Stomach (tissue), 9 donors: Measurements from ENCODE around the gene NUMA1. TPM values are rescaled to one million over a fixed set of nuclear protein-coding genes. Genes with fewer than 3 reads are reported as not detected.

Experiments used
- DNase-seq, 2 donors: peaks; one replicate each; pipeline versions ENCODE4 v3.0.0 to v3.0.0-alpha.2; 2013 to 2019
- H3K27ac ChIP-seq, 5 donors: fragments of 200-600 bp in 4 of 5; sonication (generic) in 4 of 5; one replicate each; pipeline ENCODE4 v1.5.1; 2013 to 2019; ENCODE audit warnings: mild to moderate bottlenecking in 1 of 5, moderate library complexity in 1 of 5
- H3K27me3 ChIP-seq, 3 donors: fragments of 200-600 bp; sonication (generic); one replicate each; pipeline ENCODE4 v1.5.1; 2017 to 2019; ENCODE audit warnings: mixed run types in 1 of 3
- H3K36me3 ChIP-seq, 4 donors: fragments of 200-600 bp; sonication (generic); 1 replicate in 3 of 4; 2 replicates in 1 of 4; pipeline ENCODE4 v1.5.1; 2016 to 2019
- H3K4me1 ChIP-seq, 4 donors: fragments of 200-600 bp; sonication (generic); one replicate each; pipeline ENCODE4 v1.5.1; 2016 to 2019
- H3K4me3 ChIP-seq, 4 donors: fragments of 200-600 bp; sonication (generic) in 3 of 4; one replicate each; pipeline ENCODE4 v1.5.1; 2016 to 2019; ENCODE audit warnings: mild to moderate bottlenecking in 1 of 4
- H3K9me3 ChIP-seq, 4 donors: fragments of 200-600 bp; sonication (generic); one replicate each; pipeline ENCODE4 v1.5.1; 2016 to 2019
- EP300 ChIP-seq: sonication (generic); formaldehyde crosslinking; IDR thresholded peaks from one replicate; pipeline ENCODE4 v1.6.1; 2017; ENCODE audit warnings: antibody characterized with exemption
- POLR2A ChIP-seq, 4 donors: fragments of 450-650 bp; IDR thresholded peaks; one replicate each; pipeline ENCODE4 v1.6.1; 2016; ENCODE audit warnings: antibody characterized with exemption in 4 of 4, control low read depth in 2 of 4, mild to moderate bottlenecking in 1 of 4, moderate library complexity in 1 of 4
- POLR2AphosphoS5 ChIP-seq, 3 donors: sonication (generic); formaldehyde crosslinking; IDR thresholded peaks; one replicate each; pipeline ENCODE4 v1.6.1; 2016; ENCODE audit warnings: antibody characterized with exemption in 3 of 3
- WGBS, 5 donors: extraction: QIAGEN DNeasy Blood & Tissue Kit in 3 of 5; methylation state at CpG; one replicate each; pipeline versions ENCODE4 v1.1.5 to v1.1.7; 2013 to 2018; 5-methylcytosine and 5-hydroxymethylcytosine counted together
- intact Hi-C: fragments of 100-400 bp; cut with DNase I; formaldehyde crosslinking; loops from one replicate; pipeline ENCODE4 v1.15.1; 2023; ENCODE audit warnings: low total_unique reads
- polyA plus RNA-seq, 3 donors: library from polyadenylated mRNA; stranded (reverse); fragments of 200-250 nt; gene quantifications; one replicate each; pipeline ENCODE4 v1.2.3, GENCODE V29; 2013
- total RNA-seq, 5 donors: library from RNA; depleted of rRNA; stranded (reverse); fragments of >200 nt; gene quantifications; one replicate each; pipeline versions ENCODE4 v1.1.0 to v1.2.3, GENCODE V29; 2014 to 2016
- TF ChIP-seq, protein P1 (sequence below), 7 experiments: fragments of 450-650 bp in 4 of 7; fragments of 200-600 bp in 3 of 7; sonication (generic) in 3 of 7; IDR thresholded peaks; one replicate each; pipeline ENCODE4 v1.5.1; 2016 to 2019; ENCODE audit warnings: antibody characterized with exemption in 7 of 7, control low read depth in 2 of 7, mild to moderate bottlenecking in 1 of 7
- donor health status: healthy with polysubstance abuse.
- donor health status: Bipolar disorder and iron deficiency.
- donor health status: healthy.

NUMA1 gene
- total and polyA plus RNA-seq, 8 donors: 84.2 to 619 (median 182) TPM

GRCh38 chr11:71987521-71987920 is 92.8 kb downstream of the NUMA1 start:
- no peaks in the 10 kb centered on the region for H3K27me3 ChIP-seq
- peak overlapping the region in 2 of 5 donors; percentile 46 to 59 for H3K27ac ChIP-seq
- 33 to 43% (median 40%) methylated on average over 2 of the region's 2 CpGs for WGBS, 5 donors
- H3K36me3 ChIP-seq: peaks cover 11 to 60% (median 51%) of the 10 kb centered on the region in 4 donors
- H3K4me3 ChIP-seq: no peak overlapping the region
- intact Hi-C loops: no loop called here
- H3K4me1 ChIP-seq: peaks cover 0 to 18% (median 6%) of the 10 kb centered on the region in 4 donors
- peak in 1 of 2 donors; percentile 19 for DNase-seq
- H3K9me3 ChIP-seq: no peaks in the 10 kb centered on the region
- TF ChIP-seq POLR2A (IDR thresholded peaks at IDR 0.05) (no peak), POLR2AphosphoS5 (IDR thresholded peaks at IDR 0.05) (no peak), EP300 (no peak)
- TF ChIP-seq, protein P1, sequence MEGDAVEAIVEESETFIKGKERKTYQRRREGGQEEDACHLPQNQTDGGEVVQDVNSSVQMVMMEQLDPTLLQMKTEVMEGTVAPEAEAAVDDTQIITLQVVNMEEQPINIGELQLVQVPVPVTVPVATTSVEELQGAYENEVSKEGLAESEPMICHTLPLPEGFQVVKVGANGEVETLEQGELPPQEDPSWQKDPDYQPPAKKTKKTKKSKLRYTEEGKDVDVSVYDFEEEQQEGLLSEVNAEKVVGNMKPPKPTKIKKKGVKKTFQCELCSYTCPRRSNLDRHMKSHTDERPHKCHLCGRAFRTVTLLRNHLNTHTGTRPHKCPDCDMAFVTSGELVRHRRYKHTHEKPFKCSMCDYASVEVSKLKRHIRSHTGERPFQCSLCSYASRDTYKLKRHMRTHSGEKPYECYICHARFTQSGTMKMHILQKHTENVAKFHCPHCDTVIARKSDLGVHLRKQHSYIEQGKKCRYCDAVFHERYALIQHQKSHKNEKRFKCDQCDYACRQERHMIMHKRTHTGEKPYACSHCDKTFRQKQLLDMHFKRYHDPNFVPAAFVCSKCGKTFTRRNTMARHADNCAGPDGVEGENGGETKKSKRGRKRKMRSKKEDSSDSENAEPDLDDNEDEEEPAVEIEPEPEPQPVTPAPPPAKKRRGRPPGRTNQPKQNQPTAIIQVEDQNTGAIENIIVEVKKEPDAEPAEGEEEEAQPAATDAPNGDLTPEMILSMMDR (IDR thresholded peaks at IDR 0.05): no peak

GRCh38 chr11:71986131-71986530 is 94.2 kb downstream of the NUMA1 start:
- peaks cover 0 to 18% (median 6%) of the 10 kb centered on the region in 4 donors for H3K4me1 ChIP-seq
- H3K4me3 ChIP-seq: no peak overlapping the region
- intact Hi-C loops: no loop called here
- TF ChIP-seq POLR2AphosphoS5 (IDR thresholded peaks at IDR 0.05) (no peak), EP300 (no peak), POLR2A (IDR thresholded peaks at IDR 0.05) (no peak)
- TF ChIP-seq, protein P1 (IDR thresholded peaks at IDR 0.05): no peak
- WGBS, 5 donors: 85 to 88% (median 87%) methylated on average over 2 of the region's 2 CpGs
- peaks cover 11 to 50% (median 47%) of the 10 kb centered on the region in 4 donors for H3K36me3 ChIP-seq
- no peak for DNase-seq
- no peaks in the 10 kb centered on the region for H3K27me3 ChIP-seq
- H3K27ac ChIP-seq: peak overlapping the region in 1 of 5 donors; percentile 9
- H3K9me3 ChIP-seq: no peaks in the 10 kb centered on the region

DNA sequence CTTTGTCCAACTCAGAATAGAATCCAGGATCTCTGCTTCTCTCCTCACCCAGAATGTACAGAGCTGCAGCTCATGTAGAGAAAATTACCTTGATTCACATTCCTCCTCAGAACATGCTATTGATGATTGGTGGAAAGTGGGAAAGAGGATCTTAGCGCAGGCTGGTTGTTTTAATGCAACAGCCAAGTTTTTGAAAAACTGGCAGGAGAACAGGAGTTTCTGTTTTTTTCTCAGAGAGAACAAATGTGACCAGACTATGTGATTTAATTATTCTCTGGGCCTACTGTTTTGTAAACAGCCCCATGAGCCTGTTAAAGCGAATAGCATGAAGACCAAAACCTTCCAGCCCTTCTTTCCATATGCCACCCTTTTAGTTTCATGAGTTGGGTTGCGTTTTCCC is 100.7 kb downstream of the NUMA1 start:
- Histone ChIP-seq H3K4me3 (no peak overlapping the region), H3K27ac (no peak overlapping the region), H3K9me3 (no peaks in the 10 kb centered on the region), H3K4me1 (peaks cover 0 to 19% (median 8%) of the 10 kb centered on the region in 4 donors), H3K36me3 (peaks cover 7 to 40% (median 29%) of the 10 kb centered on the region in 4 donors), H3K27me3 (no peaks in the 10 kb centered on the region)
- DNase-seq: no peak
- TF ChIP-seq EP300 (no peak), POLR2A (IDR thresholded peaks at IDR 0.05) (no peak), POLR2AphosphoS5 (IDR thresholded peaks at IDR 0.05) (no peak)
- TF ChIP-seq, protein P1 (IDR thresholded peaks at IDR 0.05): no peak
- intact Hi-C loops: loop anchor here (5.0 kb wide), 1 partner anchor 168 kb away; no protein-coding TSS in a partner anchor
- 64 to 90% (median 81%) methylated on average over 3 of the region's 3 CpGs for WGBS, 5 donors

- TF ChIP-seq, protein P1 (IDR thresholded peaks at IDR 0.05): no peak
- TF ChIP-seq EP300: no peak
- no peak for TF ChIP-seq POLR2AphosphoS5 (IDR thresholded peaks at IDR 0.05)
- no peak for TF ChIP-seq POLR2A (IDR thresholded peaks at IDR 0.05)
- DNase-seq: no peak
- intact Hi-C loops: loop anchor here (5.0 kb wide), 1 partner anchor 168 kb away; no protein-coding TSS in a partner anchor
- Histone ChIP-seq H3K27me3 (no peaks in the 10 kb centered on the region), H3K4me3 (no peak overlapping the region), H3K36me3 (peaks cover 7 to 37% (median 26%) of the 10 kb centered on the region in 4 donors), H3K27ac (no peak overlapping the region), H3K4me1 (peaks cover 0 to 19% (median 8%) of the 10 kb centered on the region in 4 donors), H3K9me3 (no peaks in the 10 kb centered on the region)
- WGBS, 5 donors: 89 to 97% (median 95%) methylated on average over 4 of the region's 4 CpGs
These were observed 101.2 kb downstream of the NUMA1 start for GRCh38 chr11:71979094-71979493.
